GM04503 (cell line): Measurements from ENCODE around the gene CARD9.
"Not testable (repeated sequence)": the region's sequence is repeated elsewhere in the genome, so short reads cannot be mapped to it uniquely, and the experiment has no call there.

ENCODE experiments used
- DNase-seq: peaks from one replicate; pipeline ENCODE4 v3.0.0-alpha.2; 2012; ENCODE audit warnings: low read depth

Gene CARD9

DNA sequence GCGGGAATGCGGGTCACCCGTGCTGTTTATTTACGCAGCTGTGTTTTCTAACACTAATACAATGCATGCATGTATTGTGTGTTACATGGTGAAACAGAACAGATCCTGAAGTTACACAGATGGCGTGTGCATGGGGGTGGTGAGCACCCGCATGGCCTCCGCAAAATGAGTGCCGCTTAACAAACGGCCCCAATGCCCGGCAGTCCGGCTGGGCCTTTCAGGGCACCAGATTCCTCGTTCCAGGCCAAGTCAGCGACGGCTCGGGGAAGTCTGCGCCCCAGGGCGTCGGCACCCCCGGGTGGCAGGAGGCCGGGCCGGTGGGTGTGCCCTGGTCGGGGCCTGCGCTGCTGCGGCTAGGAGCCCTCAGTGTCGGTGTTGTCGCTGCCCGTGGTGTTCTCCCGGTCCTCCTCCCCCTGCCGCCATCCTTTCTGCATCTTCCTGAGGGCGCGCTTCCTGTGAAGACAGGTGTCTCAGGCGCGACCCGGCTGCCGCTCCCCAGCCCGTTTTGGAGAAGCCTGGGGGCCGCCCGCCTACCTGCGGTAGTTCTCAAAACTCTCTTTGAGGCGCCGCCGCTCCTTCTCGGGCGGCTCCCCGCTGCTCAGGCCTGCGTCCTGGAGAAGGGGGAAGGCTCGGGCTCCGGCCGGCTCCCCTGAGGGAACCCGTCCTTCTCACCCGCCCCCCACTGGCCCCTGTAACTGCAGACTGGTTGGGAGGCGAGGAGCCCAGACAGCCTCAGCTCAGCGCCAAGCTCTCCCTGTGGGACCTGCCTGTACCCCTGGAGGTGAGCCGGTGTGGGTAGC is 9.3 kb downstream of the CARD9 start:
- no peak for DNase-seq

DNA sequence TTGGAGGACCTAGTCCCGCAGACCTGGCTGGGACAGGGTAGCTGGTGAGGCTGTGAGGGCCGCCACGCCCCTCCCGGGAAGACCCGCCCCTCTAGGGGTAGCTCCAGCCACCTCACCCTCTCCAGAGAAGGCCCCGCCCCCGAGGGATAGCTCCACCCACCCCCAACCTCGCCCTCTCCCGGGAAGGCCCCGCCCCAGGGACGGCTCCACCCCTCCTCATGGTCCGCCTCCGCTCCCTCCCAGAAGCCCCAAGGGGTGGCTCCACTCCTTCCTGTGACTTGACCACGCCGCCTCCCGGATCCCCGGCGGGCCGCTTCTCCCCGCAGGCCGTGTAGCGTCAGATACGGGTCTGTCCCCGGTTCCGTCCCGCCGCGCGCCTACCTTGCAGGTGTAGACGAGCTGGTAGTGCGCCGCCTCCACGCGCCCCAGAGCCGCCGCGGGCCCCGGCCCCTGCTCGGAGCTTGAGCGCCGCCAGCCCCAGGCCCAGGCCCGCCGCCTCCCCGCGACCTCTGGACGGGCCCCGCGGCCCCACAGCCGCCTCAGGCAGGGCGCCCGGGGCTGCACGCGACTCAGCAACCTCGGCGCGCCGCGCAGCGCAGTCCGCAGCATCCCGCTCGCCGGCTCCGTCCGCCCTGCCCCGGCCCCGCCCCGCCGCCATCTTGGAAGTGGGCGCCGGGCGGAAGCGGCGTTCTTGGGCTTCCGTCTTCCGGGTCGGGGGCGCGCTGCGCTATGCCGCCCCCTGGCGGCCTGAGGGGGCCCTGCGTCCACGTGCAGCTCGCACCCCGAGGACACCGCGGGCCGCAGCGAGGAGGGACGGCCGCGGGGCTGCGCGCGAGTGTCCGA is 10.1 kb downstream of the CARD9 start, which contains the start of gene DNLZ:
Gene DNLZ, minus strand, starts transcription at position 639 of the 843 bp plus-strand sequence. Its CDS starts 30 bp downstream, at position 609.
- no peak for DNase-seq

DNA sequence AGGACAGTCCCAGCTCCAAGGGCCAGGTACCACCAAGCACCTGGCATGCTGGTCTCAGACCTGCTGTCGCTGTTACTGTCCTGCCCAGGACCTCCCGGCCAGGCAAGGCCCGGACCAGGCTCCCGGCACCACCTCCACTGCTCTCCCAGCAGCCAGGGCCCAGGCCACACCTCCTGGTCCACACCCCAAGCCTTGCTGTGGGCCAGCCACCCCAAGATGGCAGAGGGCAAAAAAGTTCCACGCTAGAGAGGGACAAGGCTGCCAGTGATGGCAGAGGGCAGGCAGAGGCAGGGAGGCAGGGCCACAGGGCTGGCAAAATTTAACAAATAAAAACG is 11.1 kb downstream of the CARD9 start:
- no peak for DNase-seq

DNA sequence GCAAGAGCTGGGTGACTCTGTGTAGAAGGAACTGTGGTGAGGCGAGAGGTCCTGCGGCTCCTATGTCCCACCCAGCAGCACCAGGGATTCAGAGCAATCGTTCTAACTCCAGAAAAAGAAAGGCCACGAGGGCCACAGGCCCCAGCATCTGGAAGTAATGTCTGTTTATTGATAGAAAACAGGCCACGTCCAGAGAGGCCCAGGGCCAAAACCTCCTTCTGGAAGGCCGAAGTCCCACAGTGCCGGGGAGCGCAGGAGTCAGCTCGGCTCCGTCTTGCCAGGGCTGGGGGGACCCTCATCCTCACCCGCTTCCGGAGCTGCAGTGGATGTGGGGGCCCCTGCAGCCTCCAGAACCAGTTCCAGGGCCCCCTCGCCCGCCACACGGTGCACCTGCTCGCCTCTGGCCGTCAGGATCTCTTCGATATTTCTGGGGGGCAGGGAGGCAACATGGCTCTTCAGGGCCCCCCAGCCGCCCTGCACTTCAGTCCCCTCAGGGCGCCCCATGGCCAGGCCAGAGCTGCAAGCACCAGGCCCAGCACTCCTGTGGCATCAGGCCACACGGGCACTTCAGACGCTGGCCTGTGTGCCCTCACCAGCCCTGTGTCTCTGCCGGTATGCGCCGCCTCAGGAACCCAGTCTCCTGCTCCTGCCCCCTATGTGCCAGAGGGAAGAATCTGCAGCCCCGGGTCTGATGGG is 11.6 kb downstream of the CARD9 start:
- DNase-seq: no peak

DNA sequence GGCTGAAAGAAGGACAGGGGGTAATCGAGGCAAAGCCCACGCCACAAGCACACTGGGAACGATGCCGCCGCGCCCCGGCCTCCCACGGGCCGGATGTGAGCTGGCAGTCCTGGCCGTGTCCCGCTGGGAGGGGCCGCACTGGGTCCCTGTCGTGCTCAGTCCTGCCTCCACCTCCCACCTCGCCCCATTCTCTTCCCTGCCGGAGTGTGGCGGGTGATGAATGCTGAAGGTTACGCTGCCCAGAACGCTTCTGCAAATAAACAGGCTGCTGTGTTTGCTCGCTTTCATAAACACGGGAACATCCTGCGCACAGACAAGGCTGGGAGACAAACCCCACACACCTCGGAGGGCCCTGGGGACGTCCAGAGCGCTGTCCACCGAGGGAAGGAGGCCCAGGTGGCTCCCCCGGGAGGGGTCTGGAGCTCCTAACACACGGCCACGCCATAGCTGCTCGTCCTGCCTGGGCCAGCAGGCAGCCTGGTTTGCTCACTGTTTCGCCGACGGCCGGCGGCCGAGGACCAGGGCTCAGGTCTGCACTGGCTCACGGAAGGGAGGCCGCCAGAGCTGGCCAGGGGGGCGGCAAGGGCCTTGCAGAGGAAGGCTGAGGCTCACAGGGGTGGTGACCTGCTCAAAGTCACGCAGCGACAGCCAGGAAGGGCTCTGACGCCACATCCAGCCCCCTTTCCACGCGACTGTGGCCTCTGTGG is 12.3 kb downstream of the CARD9 start:
- no peak for DNase-seq

DNA sequence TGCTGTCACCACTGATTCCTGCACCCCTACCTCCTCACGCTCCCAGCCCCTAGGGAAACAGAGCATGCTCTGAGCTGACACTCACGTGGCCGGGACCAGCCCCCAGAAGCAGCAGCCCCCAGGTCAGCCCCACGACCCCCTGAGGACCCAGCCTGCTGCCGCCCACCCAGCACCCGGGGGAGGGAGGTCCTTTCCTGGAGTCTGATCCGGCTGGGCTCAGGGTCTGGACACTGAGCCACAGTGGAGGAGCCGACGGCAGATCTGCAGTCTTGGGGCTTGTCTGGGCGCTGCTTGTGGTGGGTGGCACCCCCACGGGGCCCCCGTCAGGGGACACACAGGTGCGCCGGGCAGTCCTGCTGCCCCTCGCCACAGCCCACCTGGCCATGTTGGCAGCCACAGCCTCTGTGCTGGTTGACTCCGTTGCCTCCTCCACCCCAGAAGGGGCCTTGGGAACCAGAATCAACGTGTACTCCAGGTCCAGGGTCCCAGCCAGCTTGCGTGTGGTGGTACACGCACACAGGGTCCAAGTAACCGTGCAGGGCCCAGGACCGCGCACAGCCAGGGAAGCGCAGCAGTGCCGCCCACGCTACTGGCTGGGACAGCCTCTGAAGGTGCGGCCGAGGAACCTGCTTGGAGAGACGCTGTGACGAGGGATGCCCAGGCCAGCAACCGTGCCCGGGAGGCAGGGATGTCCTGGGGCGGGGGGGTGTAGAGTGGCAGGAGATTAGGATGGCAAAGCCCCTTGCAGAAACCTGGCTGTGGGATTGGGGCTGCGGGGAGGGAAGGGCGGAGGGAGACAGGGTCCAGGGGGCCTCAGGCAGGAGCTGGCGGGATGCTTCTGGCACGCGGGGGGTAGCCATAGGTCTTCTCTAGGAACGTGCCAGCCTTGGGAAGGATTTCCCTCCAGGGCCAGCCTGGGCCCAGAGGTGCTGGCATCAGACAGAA is 13.4 kb downstream of the CARD9 start:
- no peak for DNase-seq

DNA sequence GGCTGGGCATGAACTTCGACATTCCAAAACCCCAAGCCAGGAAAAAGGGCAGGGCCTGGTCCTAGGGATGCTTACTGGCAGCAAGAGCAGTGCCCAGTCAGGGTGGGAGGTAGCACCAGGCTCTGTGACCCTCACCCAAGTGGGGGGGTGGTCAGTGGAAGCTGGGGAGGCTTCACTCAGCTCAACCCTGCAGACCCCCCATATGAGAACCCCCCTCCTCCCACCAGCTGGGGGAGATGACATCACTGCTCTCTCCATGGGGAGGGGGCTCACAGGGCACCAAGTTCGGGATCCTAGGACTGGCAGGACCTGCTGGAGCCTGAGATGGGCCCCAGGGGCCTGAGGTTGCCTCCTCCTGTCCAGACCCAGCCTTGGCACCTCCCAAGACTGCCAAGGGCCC is 14.6 kb downstream of the CARD9 start:
- no peak for DNase-seq

DNA sequence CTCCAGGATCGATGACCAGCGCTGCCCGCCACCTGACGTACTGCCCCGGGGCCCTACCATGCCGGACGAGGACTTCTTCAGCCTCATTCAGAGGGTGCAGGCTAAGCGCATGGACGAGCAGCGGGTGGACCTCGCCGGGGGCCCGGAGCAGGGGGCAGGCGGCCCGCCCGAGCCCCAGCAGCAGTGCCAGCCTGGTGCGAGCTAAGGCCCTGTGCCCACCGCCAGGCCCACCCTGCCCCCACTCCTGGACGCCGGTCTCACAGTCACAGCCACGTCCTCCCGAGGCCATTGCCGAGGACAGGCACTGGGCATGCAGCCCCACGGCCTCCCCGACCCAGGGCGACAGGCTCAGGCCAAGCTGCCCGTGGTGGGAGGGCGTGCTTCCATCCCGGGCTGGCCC is 15.5 kb downstream of the CARD9 start:
- DNase-seq: no peak

DNA sequence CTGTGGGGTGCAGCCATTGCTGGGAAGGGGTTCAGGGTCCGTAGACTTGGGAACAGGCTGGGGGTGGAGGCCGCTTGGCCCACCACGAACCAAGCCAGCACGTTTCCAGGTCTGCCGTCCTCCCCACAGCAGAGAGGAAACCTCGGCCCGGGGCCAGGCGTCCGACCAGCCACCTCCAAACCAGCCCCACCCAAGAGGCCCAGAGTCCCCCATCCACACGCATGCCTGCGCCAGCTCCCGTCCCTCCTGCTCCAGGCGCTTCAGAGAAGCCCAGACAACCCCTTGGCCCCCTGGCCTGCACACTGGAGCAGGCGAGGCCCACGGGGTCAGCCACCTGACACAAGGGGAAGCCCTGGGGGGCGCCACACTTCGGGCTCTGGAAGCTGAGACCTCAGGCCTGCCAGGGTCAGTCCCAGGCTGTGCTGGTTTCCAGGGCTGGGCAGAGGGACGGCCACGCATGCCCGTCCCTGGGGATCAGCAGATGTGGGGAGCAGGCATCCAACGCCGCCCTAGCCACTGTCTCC is 16.2 kb downstream of the CARD9 start:
- no peak for DNase-seq

DNA sequence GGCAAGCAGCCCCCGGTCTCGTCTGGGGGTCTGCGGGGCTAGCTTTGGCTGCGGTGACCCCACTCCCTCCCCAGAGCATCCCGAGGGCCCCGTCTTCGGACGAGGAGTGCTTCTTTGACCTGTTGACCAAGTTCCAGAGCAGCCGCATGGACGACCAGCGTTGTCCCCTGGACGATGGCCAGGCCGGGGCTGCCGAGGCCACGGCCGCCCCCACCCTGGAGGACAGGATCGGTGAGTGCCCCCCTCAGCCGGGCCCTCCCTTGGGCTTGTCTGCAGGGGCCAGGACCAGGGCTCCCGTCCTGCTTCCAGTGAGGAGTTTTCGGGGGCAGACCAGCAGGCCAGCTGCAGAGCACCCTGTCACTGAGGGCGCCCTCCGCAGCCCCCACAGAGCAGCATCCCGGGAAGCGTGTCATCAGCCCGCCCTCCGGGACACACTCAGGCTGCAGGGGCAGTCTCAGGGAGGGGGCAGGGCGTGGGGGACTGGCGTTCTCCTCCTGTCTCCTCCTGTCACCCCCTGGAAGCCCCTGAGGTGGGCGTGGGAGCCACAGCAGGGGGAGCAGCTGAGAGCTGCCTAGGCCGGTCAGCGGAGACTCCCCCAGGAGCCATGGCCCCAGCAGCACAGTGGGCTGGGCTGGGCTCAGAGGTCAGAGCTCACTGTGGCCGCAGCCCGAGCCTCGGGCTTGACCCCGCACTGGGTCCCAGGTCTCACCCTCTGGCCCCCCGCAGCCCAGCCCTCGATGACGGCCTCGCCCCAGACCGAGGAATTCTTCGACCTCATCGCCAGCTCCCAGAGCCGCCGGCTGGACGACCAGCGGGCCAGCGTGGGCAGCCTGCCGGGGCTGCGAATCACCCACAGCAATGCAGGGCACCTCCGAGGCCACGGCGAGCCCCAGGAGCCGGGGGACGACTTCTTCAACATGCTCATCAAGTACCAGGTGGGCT is 17.6 kb downstream of the CARD9 start:
- no peak for DNase-seq

DNA sequence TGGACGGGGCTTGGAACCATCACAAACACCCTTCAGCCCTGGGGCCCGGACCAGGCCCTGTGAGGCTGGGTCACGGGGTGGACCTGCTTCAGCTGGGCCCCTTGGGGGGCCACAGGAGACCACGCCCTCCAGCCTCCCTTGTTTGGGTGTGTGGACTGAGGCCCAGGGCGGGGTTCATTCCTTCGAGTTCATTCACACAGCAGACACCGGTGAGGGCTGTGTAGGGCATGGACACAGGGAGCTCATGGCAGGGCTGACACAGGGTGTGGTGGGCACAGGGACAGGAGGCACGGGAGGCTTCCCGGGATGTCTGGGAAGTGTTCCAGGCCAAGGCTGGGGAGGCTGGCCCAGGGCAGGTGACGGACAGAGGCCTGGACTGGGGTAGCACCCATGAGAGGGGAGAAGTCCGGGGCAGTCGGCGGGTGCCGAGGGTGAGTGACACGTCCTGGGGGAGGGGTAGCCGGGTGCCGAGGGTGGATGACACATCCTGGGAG is 18.8 kb downstream of the CARD9 start:
- DNase-seq: no peak

DNA sequence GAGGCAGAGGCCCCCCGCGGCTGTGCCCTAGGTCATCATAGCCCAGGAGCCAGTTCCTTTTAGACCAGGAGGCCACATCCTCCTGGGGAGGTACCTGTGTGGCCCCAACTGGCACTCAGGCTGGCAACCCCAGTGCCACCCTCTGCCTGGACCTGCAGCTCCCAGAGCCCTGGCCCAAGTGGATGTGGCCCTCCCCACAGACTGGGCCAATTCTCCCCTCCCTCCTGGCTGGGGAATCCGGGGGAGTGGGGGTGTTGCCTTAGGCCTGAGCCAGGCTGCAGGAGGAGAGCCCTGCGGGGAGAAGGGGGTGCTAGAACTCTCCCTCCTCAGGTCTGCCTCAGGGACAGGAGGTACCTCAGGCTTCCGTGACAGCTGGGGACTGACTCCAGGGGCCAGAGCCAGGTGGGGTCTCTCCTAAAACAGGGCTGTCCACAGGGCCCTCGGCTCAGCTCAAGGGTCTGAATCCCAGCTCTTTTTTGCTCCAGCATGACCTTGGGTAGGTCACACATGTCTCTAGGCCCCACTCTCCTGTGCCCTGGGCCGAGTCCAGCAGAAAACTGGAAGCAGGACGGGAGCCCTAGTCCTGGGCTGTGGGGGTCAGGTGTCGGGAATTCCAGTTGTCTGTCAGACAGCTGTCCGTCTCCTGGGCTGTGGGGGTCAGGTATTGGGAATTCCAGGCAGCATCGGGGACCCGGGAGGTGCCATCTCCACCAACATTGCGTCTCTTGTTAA is 19.5 kb downstream of the CARD9 start:
- no peak for DNase-seq

DNA sequence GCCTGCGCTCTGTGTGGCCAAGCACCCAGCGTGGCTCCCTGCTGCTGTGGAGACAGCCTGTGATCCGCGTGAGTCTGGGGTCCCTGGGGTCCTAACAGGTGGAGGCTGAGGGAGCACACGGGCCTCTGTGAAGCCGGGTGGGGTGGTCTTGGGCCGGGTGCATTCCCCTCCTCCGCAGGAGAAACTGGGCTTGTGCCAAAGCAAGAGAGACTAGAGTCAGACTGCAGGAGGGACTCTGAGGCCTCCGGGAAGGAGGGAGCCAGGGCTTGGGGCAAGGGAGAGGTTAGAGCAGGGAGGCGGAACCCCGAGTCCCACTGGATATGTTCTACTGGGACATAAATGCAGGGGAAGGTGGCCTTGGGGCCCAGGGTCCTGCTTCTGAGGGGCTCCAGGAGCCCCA is 20.4 kb downstream of the CARD9 start:
- no peak for DNase-seq

DNA sequence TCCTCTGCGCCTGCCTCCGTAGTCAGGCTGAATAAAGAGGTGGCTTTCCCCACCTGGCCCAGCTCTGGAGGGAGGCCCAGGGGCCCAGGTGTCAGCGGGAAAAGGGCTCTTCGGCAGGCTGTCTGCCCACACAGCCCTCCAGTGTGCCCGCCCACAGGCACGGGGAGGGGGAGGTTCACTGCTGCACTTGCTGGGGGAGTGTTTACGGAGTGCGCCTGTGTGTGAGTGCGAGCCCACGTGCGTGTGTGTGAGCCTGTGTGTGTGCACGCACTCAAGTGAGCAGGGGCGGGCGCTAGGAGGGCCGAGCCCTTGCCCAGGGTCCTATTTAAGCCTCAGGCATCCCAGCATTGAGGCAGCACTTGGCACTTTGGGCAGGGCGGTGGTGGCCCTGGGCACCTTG is 20.8 kb downstream of the CARD9 start:
- no peak for DNase-seq

DNA sequence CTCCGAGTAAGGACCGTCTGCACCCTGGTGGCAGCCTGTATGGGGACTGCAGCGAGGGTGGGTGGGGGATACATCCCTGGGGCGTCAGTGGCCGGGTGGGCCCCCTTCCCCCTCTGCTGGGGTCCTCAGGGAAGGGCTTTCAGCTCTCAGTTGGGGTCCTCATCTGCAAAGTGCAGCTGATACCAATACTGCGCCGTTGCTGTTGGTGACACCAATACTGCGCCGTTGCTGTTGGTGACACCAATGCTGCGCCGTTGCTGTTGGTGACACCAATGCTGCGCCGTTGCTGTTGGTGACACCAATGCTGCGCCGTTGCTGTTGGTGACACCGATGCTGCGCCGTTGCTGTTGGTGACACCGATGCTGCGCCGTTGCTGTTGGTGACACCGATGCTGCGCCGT is 21.6 kb downstream of the CARD9 start:
- not testable (repeated sequence) for DNase-seq

DNA sequence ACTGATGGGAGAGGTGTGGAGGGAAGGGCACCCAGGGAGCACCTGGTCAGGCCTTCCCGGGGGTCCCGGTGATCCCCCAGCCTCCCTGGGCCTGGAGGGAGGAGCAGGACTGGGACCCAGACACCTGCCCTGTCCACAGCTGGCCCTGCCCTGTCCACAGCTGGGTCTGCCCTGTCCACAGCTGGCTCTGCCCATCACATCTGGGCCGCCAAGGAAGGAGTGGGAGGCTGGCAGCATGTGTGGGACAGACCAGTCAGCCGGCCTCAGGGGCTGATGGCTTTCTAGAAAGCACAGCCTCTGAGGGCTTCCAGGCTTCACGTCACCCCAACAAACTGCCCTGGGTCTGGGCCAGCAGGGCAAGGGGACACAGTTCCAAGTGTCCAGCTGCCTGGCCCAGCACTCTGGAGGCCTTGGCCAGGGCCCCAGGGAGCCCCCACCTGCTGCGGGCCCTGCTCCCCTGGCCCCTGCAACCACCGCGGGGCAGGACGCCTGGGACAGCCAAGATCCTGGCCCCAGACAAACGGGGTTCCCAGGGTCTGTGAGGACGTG is 22.1 kb downstream of the CARD9 start:
- DNase-seq: no peak

DNA sequence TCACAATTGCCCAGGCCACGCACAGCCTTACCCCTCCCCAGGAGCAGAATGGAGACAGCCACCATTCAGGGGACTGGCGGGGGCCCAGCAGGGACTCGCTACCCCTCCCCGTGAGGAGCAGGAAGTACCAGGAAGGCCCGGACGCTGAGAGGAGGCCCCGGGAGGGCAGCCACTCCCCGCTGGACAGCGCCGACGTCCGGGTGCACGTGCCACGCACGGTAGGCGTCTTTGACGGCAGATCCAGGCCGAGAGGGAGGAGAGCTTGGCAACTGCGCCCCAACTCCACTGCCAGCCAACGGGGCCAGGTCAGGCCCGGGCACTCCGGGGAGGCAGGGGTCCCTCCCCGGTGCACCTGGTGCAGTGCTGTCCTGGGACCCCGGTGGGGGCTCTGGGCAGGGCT is 23.9 kb downstream of the CARD9 start:
- DNase-seq: no peak

DNA sequence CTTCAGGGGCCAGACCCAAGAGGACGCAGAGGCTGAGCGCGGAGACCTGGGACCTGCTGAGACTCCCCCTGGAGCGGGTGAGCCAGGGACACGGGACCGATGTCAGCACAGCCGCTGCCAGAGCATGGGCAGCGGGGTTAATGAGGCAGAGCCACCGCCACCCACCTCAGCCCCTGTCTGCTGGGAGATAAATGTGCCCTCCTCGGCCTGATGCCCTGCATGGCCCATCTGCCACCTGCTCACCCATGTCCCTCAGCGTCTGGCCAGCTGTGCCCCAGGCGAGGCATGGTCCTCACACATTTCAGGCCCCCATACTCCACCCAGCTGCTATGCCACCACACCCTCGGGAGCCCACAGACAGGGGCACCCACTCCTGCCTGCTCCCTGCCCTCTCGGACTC is 24.8 kb downstream of the CARD9 start:
- DNase-seq: no peak
